HPDE6-E6E7 (cell line): ENCODE measurements around the gene PTCSC3.
A peak's percentile ranks its signal among the peaks of the same experiment; 100 is the strongest.
"Not testable (repeated sequence)": the region's sequence is repeated elsewhere in the genome, so short reads cannot be mapped to it uniquely, and the experiment has no call there.

ENCODE experiments used
- DNase-seq: peaks from one replicate; pipeline ENCODE4 v3.0.0; 2011; ENCODE audit warnings: missing footprints; ENCODE audit errors: extremely low spot score

Gene PTCSC3

GRCh38 chr14:36174767-36175424 lies 1.6 kb downstream of the PTCSC3 start:
- no peak for DNase-seq

GRCh38 chr14:36173161-36173560 lies 3.4 kb downstream of the PTCSC3 start:
- DNase-seq, result peak; percentile 16

GRCh38 chr14:36171607-36172006 lies 4.9 kb downstream of the PTCSC3 start:
- DNase-seq, result no peak

GRCh38 chr14:36167431-36167830 lies 9.1 kb downstream of the PTCSC3 start:
- no peak for DNase-seq

GRCh38 chr14:36163451-36163850 lies 13.1 kb downstream of the PTCSC3 start:
- no peak for DNase-seq

- DNase-seq, result no peak
These were observed 14.3 kb downstream of the PTCSC3 start for GRCh38 chr14:36162267-36162666.

- no peak for DNase-seq
These were observed 14.7 kb downstream of the PTCSC3 start for GRCh38 chr14:36161776-36162175.

GRCh38 chr14:36151335-36151734 lies 25.2 kb downstream of the PTCSC3 start:
- no peak for DNase-seq

GRCh38 chr14:36134038-36134437 lies 42.5 kb downstream of the PTCSC3 start:
- DNase-seq, result no peak

GRCh38 chr14:36132826-36133225 lies 43.7 kb downstream of the PTCSC3 start:
- no peak for DNase-seq

GRCh38 chr14:36130186-36130585 lies 46.3 kb downstream of the PTCSC3 start:
- DNase-seq, result no peak

- peak; percentile 49 for DNase-seq
These were observed 47.3 kb downstream of the PTCSC3 start for GRCh38 chr14:36129181-36129580.

GRCh38 chr14:36113341-36113740 lies 63.2 kb downstream of the PTCSC3 start:
- no peak for DNase-seq

GRCh38 chr14:36111822-36112583 lies 64.5 kb downstream of the PTCSC3 start:
- no peak for DNase-seq

GRCh38 chr14:36105401-36105800 lies 71.1 kb downstream of the PTCSC3 start:
- peak; percentile 16 for DNase-seq

GRCh38 chr14:36104258-36104657 lies 72.3 kb downstream of the PTCSC3 start:
- DNase-seq, result not testable (repeated sequence)

- DNase-seq, result no peak
These were observed 76.9 kb downstream of the PTCSC3 start for GRCh38 chr14:36099619-36100018.

- DNase-seq, result no peak
These were observed 79.2 kb downstream of the PTCSC3 start for GRCh38 chr14:36097356-36097755.

GRCh38 chr14:36096090-36096489 lies 80.4 kb downstream of the PTCSC3 start:
- DNase-seq, result no peak

GRCh38 chr14:36094963-36095362 lies 81.6 kb downstream of the PTCSC3 start:
- no peak for DNase-seq

GRCh38 chr14:36091096-36091495 lies 85.4 kb downstream of the PTCSC3 start:
- DNase-seq, result peak; percentile 79

- DNase-seq, result no peak
These were observed 89.1 kb downstream of the PTCSC3 start for GRCh38 chr14:36087411-36087810.

- DNase-seq, result no peak
These were observed 89.7 kb downstream of the PTCSC3 start for GRCh38 chr14:36086629-36087395.
